Neural cell (in vitro differentiated cells): Measurements from ENCODE around the gene SRD5A2. TPM values are rescaled to one million over a fixed set of nuclear protein-coding genes. Genes with fewer than 3 reads are reported as not detected.

Experiments
- H2AFZ ChIP-seq: fragments of 200-600, 300-800 bp; sonication (generic), shearing (Covaris generic); 2 replicates; pipeline ENCODE4 v1.6.0; 2014; ENCODE audit warnings: low read depth, mild to moderate bottlenecking, antibody characterized with exemption, low read length, moderate library complexity
- H3F3A ChIP-seq: fragments of 200-600 bp; shearing (Covaris generic); 2 replicates; pipeline ENCODE4 v1.6.1; 2016; ENCODE audit warnings: mild to moderate bottlenecking, moderate library complexity, mixed read lengths, antibody characterized with exemption, low read length; ENCODE audit not compliant: insufficient read depth, poor library complexity, severe bottlenecking
- H3K27ac ChIP-seq: fragments of 200-600, 300-800 bp; sonication (generic), shearing (Covaris generic); 2 replicates; pipeline ENCODE4 v1.5.1; 2014; ENCODE audit warnings: mild to moderate bottlenecking, low read length, moderate library complexity
- H3K27me3 ChIP-seq: fragments of 300-800, 200-600 bp; sonication (generic), shearing (Covaris generic); 2 replicates; pipeline ENCODE4 v1.6.0; 2014; ENCODE audit warnings: mild to moderate bottlenecking, low read depth, low read length, moderate library complexity; ENCODE audit not compliant: insufficient read depth
- H3K36me3 ChIP-seq: fragments of 300-800, 200-600 bp; sonication (generic), shearing (Covaris generic); 2 replicates; pipeline ENCODE4 v1.5.1; 2014; ENCODE audit warnings: mild to moderate bottlenecking, antibody characterized with exemption, low read length, moderate library complexity; ENCODE audit not compliant: insufficient read depth
- H3K4me2 ChIP-seq: fragments of 300-800, 200-600 bp; sonication (generic), shearing (Covaris generic); 2 replicates; pipeline ENCODE4 v1.6.0; 2014; ENCODE audit warnings: mild to moderate bottlenecking, low read length
- H3K4me3 ChIP-seq: fragments of 300-800, 200-600 bp; sonication (generic), shearing (Covaris generic); 2 replicates; pipeline ENCODE4 v1.5.1; 2014; ENCODE audit warnings: mild to moderate bottlenecking, low read length, moderate library complexity
- H3K79me2 ChIP-seq: fragments of 200-600 bp; shearing (Covaris generic); replicated peaks from 2 replicates; pipeline ENCODE4 v1.6.0; 2014; ENCODE audit warnings: mild to moderate bottlenecking, low read length, moderate library complexity; ENCODE audit not compliant: insufficient read depth
- H3K9ac ChIP-seq: fragments of 300-800, 200-600 bp; sonication (generic), shearing (Covaris generic); 2 replicates; pipeline ENCODE4 v1.6.1; 2016; ENCODE audit warnings: mild to moderate bottlenecking, low read length, mixed read lengths
- H3K9me2 ChIP-seq: fragments of 200-600 bp; shearing (Covaris generic); 2 replicates; pipeline ENCODE4 v1.6.1; 2016; ENCODE audit warnings: mild to moderate bottlenecking, low read length, mixed read lengths; ENCODE audit not compliant: insufficient read depth
- H3K9me3 ChIP-seq: fragments of 200-600, 300-800 bp; sonication (generic), shearing (Covaris generic); 2 replicates; pipeline ENCODE4 v1.6.1; 2016; ENCODE audit warnings: mild to moderate bottlenecking, mixed run types, low read length, moderate library complexity, mixed read lengths
- H4K20me1 ChIP-seq: fragments of 200-600 bp; shearing (Covaris generic); 2 replicates; pipeline ENCODE4 v1.6.1; 2016; ENCODE audit warnings: mild to moderate bottlenecking, mixed run types; ENCODE audit not compliant: insufficient read depth
- EP300 ChIP-seq: fragments of 450-650 bp; conservative IDR thresholded peaks from 2 replicates; pipeline ENCODE4 v1.6.1; 2014; ENCODE audit warnings: antibody characterized with exemption, mild to moderate bottlenecking, moderate library complexity; ENCODE audit not compliant: poor library complexity, severe bottlenecking
- EZH2 ChIP-seq: fragments of 200-600, 300-800 bp; shearing (Covaris generic), sonication (generic); IDR thresholded peaks from 2 replicates; pipeline ENCODE4 v1.6.1; 2014; ENCODE audit warnings: antibody characterized with exemption, low read length, borderline replicate concordance, mild to moderate bottlenecking; ENCODE audit not compliant: insufficient read depth, poor library complexity, severe bottlenecking
- MXI1 ChIP-seq: fragments of 450-650 bp; conservative IDR thresholded peaks from 2 replicates; pipeline ENCODE4 v1.6.1; 2014; ENCODE audit warnings: antibody characterized with exemption, mild to moderate bottlenecking; ENCODE audit not compliant: poor library complexity, severe bottlenecking
- POLR2AphosphoS5 ChIP-seq: IDR thresholded peaks from 2 replicates; pipeline ENCODE4 v1.6.1; 2012
- RAD21 ChIP-seq: fragments of 450-650 bp; conservative IDR thresholded peaks from 2 replicates; pipeline ENCODE4 v1.6.1; 2014; ENCODE audit warnings: antibody characterized with exemption, mild to moderate bottlenecking, moderate library complexity
- SMC3 ChIP-seq: fragments of 450-650 bp; conservative IDR thresholded peaks from 2 replicates; pipeline ENCODE4 v1.6.1; 2014; ENCODE audit warnings: antibody characterized with exemption, mild to moderate bottlenecking, moderate library complexity; ENCODE audit not compliant: poor library complexity
- TAF1 ChIP-seq: IDR thresholded peaks from 2 replicates; pipeline ENCODE4 v1.6.1; 2012; ENCODE audit warnings: low read depth
- polyA plus RNA-seq: library from polyadenylated mRNA; depleted of rRNA; stranded (reverse); fragments of >200 nt; gene quantifications from 2 replicates; pipeline ENCODE4 v1.2.3, GENCODE V29; 2014
- TF ChIP-seq, protein P1 (sequence below): fragments of 450-650 bp; IDR thresholded peaks from 2 replicates; pipeline ENCODE4 v1.5.1; 2014; ENCODE audit warnings: antibody characterized with exemption, mild to moderate bottlenecking, moderate library complexity; ENCODE audit not compliant: poor library complexity, severe bottlenecking
- TF ChIP-seq, protein P2 (sequence below): IDR thresholded peaks from 2 replicates; pipeline ENCODE4 v1.6.1; 2012; ENCODE audit warnings: borderline replicate concordance

SRD5A2 gene
- polyA plus RNA-seq, 1 donor from 2014 or later = 0.11 TPM

DNA sequence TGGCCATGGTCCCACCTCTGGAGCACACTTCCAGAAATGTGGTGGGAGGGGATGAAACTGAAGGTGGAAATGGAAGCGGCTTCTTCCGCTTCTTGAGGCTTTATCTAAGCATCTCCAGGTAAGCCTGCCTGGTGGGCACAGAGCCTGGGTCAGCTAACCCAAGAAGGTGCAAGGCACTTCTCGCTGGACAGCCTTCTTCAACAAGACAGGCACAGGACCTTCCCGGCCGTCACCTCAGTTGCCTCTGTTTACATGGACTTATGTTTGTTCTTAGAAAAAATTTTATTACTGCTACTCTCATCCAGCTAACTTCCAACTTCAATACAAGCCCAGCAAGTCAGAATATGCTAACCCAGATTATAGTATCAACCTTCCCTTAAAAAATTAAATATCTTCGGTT, 51.9 kb downstream of the SRD5A2 start:
- no peak overlapping the region for H3K27ac ChIP-seq
- H3K9me3 ChIP-seq = no peaks in the 10 kb centered on the region

DNA sequence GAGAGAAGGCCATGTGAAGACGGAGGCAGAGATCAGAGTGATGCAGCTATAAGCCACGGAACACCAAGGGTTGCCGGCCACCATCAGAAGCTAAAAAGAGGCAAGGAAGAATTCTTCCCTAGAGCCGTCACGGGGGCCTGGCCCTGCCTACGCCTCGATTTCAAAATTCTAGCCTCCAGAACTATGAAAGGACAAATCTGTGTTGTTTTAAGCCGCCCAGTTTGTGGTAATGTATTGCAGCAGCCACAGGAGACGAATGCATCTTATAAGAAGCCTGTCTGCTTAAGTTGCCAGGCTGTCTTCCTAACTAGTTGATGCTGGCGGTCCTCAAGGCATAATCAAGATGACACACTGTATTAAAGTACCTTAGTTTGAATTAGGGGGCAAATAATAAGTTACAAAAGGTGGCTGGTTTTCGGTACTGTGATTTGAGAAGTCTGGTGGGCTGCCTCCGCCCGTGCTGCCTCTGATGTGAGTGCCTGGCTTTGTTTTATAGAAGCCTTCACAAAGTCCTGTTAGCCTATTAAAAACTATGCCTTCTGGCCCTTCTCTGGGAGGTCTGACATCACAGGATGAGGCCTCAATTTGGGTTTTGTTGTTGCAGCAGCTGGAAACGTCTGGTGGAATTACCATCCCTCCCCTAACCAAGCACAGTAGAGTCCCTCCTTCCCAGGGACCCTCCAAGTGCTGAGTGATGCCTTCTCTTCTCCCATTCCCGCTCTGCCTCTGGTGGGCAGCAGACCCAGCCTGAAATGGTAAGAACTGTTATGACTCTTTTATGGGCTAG, 53.6 kb downstream of the SRD5A2 start:
- H3K9me2 ChIP-seq = no peaks in the 10 kb centered on the region
- H3F3A ChIP-seq = no peaks in the 10 kb centered on the region
- no peak overlapping the region for H3K27ac ChIP-seq
- no peak overlapping the region for H3K4me3 ChIP-seq
- no peaks in the 10 kb centered on the region for H3K9me3 ChIP-seq
- no peak overlapping the region for H2AFZ ChIP-seq
- no peaks in the 10 kb centered on the region for H3K79me2 ChIP-seq
- H3K36me3 ChIP-seq = no peaks in the 10 kb centered on the region
- no peak overlapping the region for H3K4me2 ChIP-seq
- no peak for TF ChIP-seq SMC3
- TF ChIP-seq, protein P1, sequence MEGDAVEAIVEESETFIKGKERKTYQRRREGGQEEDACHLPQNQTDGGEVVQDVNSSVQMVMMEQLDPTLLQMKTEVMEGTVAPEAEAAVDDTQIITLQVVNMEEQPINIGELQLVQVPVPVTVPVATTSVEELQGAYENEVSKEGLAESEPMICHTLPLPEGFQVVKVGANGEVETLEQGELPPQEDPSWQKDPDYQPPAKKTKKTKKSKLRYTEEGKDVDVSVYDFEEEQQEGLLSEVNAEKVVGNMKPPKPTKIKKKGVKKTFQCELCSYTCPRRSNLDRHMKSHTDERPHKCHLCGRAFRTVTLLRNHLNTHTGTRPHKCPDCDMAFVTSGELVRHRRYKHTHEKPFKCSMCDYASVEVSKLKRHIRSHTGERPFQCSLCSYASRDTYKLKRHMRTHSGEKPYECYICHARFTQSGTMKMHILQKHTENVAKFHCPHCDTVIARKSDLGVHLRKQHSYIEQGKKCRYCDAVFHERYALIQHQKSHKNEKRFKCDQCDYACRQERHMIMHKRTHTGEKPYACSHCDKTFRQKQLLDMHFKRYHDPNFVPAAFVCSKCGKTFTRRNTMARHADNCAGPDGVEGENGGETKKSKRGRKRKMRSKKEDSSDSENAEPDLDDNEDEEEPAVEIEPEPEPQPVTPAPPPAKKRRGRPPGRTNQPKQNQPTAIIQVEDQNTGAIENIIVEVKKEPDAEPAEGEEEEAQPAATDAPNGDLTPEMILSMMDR = no peak
- TF ChIP-seq EZH2 = no peak
- TF ChIP-seq RAD21 = no peak
- no peak for TF ChIP-seq MXI1
- TF ChIP-seq EP300 = no peak
- TF ChIP-seq POLR2AphosphoS5 = no peak
- TF ChIP-seq, protein P2, sequence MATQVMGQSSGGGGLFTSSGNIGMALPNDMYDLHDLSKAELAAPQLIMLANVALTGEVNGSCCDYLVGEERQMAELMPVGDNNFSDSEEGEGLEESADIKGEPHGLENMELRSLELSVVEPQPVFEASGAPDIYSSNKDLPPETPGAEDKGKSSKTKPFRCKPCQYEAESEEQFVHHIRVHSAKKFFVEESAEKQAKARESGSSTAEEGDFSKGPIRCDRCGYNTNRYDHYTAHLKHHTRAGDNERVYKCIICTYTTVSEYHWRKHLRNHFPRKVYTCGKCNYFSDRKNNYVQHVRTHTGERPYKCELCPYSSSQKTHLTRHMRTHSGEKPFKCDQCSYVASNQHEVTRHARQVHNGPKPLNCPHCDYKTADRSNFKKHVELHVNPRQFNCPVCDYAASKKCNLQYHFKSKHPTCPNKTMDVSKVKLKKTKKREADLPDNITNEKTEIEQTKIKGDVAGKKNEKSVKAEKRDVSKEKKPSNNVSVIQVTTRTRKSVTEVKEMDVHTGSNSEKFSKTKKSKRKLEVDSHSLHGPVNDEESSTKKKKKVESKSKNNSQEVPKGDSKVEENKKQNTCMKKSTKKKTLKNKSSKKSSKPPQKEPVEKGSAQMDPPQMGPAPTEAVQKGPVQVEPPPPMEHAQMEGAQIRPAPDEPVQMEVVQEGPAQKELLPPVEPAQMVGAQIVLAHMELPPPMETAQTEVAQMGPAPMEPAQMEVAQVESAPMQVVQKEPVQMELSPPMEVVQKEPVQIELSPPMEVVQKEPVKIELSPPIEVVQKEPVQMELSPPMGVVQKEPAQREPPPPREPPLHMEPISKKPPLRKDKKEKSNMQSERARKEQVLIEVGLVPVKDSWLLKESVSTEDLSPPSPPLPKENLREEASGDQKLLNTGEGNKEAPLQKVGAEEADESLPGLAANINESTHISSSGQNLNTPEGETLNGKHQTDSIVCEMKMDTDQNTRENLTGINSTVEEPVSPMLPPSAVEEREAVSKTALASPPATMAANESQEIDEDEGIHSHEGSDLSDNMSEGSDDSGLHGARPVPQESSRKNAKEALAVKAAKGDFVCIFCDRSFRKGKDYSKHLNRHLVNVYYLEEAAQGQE = no peak
- no peak for TF ChIP-seq TAF1
- no peaks in the 10 kb centered on the region for H3K27me3 ChIP-seq
- no peak overlapping the region for H3K9ac ChIP-seq
- no peaks in the 10 kb centered on the region for H4K20me1 ChIP-seq

More for the DNA sequence above, 51.9 kb downstream of the SRD5A2 start:
- no peaks in the 10 kb centered on the region for H3F3A ChIP-seq
- no peak overlapping the region for H3K9ac ChIP-seq
- TF ChIP-seq MXI1 (no peak), SMC3 (no peak), EP300 (no peak), EZH2 (no peak), RAD21 (no peak), TAF1 (no peak), POLR2AphosphoS5 (no peak)
- TF ChIP-seq, protein P1 = no peak
- TF ChIP-seq, protein P2 = no peak
- H3K79me2 ChIP-seq = no peaks in the 10 kb centered on the region
- no peaks in the 10 kb centered on the region for H4K20me1 ChIP-seq
- H3K4me3 ChIP-seq = no peak overlapping the region
- no peak overlapping the region for H2AFZ ChIP-seq
- H3K4me2 ChIP-seq = no peak overlapping the region
- no peaks in the 10 kb centered on the region for H3K36me3 ChIP-seq
- H3K9me2 ChIP-seq = no peaks in the 10 kb centered on the region
- H3K27me3 ChIP-seq = no peaks in the 10 kb centered on the region
